ENCODE measurements around the gene KLHDC8A.

GRCh38 chr1:205359771-205360565 is 3.2 kb upstream of the KLHDC8A start:
- no peak for TF ChIP-seq GATA3 (IDR thresholded peaks at IDR 0.05; ENCODE audit: low read depth, low read length)
- no peak for TF ChIP-seq GATA2 (IDR thresholded peaks at IDR 0.05; ENCODE audit: low read depth, low read length)
